Measurements from ENCODE around the gene WIPF2.
A peak's percentile ranks its signal among the peaks of the same experiment; 100 is the strongest.
"Not testable (repeated sequence)": the region's sequence is repeated elsewhere in the genome, so short reads cannot be mapped to it uniquely, and the experiment has no call there.

The WIPF2 gene

DNA sequence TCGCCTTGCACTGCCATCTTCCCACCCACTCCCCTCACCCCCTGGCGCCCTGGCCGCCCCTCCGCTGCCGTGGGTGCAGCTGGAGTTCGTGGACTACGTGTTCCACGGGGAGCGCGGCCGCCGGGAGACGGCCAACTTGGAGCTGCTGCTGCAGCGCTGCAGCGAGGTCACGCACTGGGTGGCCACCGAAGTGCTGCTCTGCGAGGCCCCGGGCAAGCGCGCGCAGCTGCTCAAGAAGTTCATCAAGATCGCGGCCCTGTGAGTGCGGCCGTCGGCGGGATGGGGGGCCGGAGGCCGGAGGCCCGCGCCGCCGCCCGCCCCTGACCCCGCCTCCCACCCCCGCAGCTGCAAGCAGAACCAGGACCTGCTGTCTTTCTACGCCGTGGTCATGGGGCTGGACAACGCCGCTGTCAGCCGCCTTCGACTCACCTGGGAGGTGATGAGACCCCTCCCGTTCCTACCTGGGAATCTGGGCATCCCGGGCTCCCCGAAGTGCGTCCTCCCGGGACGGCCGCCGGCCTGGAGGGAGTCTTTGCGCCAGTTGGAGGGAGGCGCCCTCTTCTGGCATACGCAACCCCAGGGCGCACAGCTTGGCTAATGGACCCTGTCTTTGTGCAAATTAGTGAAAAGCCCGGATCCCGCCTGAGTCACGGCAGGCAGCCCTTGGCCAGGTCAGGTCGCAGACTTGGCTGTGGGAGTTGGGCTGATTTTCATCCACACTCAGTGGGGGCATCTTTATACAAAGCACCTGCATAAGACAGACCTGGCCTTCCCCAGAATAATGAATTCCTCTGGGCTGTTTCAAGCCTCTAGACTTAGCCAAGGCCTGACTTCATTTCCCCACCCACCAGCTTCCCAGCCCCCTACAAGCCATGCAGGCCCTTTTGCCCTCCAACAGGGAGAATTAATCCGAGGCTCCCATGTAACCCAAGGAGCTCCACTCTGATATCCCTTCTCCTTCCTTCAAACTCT is 27.6 kb upstream of the WIPF2 start:
- peak; percentile 40 for DNase-seq (ENCODE audit: low spot score)
- peak; percentile 5 for FAIRE-seq

DNA sequence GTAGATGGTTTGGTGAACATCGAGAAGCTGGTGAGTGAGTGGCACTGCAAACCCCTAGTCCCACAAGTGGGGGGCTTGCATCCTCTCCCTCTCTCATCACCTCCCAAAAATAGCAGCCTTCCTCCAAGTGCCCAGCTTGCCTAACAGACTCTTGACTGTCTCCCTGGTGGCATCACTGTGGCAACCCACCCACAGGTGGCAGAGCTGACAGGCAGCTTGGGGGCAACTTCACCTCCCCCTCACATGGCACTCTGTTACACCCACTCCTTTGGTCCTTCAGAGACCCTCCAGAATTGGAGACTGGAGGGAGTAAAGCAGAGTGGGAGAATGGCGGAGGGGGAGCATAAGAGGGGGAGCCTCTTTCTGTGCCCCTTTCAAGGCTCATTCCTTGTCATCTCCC is 26.1 kb upstream of the WIPF2 start:
- no peak for FAIRE-seq
- no peak for DNase-seq (ENCODE audit: low spot score)

DNA sequence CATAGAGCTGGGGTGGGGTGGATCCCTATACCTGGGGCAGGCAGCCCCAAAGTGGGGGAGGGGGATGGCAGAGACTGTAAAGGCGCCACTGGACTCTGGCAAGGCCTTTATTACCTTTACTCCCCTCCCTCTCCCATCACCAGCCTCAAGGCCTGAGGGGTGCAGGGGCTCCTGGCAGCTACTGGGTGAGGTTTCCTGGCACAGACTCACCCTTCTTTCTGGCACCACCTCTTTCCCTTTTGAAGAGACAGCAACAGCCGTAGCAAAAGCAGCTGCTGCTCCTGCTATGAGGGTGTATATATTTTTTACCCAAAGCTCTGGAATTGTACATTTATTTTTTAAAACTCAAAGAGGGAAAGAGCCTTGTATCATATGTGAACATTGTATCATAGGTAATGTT is 24.3 kb upstream of the WIPF2 start:
- DNase-seq (ENCODE audit: low spot score), result no peak
- no peak for FAIRE-seq

DNA sequence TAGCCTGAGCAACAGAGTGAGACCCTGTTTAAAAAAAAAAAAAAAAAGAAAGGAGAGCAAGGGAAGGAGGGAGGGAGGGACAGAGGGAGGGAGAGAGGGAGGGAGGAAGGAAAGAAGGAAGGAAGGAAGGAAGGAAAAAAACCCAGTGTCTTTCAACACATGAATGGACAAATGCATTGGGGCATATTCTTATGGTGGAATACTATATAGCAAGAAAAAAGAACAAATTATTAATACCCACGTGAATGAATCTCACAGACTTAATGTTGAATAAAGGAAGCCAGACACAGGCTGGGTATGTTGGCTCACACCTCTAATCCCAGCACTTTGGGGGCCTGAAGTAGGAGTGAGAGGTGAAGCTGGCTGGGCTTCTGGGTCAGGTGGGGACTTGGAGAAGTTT is 21.6 kb upstream of the WIPF2 start:
- FAIRE-seq (no peak), DNase-seq (ENCODE audit: low spot score) (no peak)

DNA sequence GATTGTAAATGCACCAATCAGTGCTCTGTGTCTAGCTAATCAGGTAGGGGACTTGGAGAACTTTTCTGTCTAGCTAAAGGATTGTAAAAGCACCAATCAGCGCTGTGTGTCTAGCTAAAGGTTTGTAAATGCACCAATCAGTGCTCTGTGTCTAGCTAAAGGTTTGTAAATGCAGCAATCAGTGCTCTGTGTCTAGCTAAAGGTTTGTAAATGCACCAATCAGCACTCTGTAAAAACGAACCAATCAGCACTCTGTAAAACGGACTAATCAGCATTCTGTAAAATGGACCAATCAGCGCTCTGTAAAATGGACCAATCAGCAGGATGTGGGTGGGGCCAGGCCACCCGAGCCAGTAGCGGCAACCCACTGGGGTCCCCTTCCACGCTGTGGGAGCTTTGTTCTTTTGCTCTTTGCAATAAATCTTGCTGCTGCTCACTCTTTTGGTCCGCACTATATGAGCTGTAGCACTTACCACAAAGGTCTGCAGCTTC is 21.1 kb upstream of the WIPF2 start:
- not testable (repeated sequence) for DNase-seq (ENCODE audit: low spot score); FAIRE-seq

DNA sequence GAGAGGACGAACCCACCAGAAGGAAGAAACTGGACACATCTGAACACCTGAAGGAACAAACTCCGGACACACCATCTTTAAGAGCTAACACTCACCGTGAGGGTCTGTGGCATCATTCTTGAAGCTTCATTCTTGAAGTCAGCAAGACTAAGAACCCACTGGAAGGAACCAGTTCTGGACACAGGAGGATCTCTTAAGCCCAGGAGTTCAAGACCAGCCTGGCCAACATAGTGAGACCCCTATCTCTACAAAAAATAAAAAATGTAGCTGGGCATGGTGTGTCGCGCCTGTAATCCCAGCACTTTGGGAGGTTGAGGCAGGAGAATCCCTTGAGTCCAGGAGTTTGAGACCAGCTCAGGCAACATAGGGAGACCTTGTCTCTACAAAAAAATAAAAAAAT is 20.5 kb upstream of the WIPF2 start:
- FAIRE-seq, result no peak

DNA sequence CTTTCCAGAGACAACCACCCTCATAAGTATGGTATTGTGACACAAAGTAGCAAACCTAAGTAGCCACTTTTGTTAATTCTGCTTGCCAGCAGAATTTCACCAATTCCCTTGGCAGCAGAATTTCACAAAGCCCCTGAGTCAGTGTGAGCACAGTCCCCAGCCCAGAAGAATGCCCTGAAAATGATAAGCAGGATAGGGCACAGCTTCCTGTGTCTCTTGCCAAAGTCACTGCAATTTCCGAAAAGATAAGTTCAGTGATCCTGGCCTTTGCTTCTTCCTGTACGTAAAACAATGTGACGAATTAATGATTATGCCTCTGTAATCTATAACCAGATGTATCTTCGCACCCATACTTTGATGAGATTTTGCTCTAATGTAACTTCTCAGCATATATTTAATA is 16.0 kb upstream of the WIPF2 start:
- no peak for FAIRE-seq
- DNase-seq (ENCODE audit: low spot score), result no peak

More for the DNA sequence above, 20.5 kb upstream of the WIPF2 start:
- DNase-seq (ENCODE audit: low spot score), result no peak

DNA sequence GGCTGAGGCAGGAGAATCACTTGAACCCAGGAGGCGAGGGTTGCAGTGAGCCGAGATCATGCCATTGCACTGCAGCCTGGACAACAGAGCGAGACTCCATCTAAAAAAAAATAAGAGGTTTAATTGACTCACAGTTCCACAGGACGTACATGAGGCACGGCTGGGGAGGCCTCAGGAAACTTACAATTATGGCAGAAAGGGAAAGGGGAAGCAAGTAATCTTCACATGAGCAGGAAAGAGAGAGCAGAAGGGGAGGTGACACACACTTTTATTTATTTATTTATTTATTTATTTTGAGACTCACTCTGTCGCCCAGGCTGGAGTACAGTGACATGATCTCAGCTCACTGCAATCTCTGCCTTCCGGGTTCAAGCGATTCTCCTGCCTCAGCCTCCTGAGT is 12.9 kb upstream of the WIPF2 start:
- DNase-seq (ENCODE audit: low spot score), result not testable (repeated sequence)

DNA sequence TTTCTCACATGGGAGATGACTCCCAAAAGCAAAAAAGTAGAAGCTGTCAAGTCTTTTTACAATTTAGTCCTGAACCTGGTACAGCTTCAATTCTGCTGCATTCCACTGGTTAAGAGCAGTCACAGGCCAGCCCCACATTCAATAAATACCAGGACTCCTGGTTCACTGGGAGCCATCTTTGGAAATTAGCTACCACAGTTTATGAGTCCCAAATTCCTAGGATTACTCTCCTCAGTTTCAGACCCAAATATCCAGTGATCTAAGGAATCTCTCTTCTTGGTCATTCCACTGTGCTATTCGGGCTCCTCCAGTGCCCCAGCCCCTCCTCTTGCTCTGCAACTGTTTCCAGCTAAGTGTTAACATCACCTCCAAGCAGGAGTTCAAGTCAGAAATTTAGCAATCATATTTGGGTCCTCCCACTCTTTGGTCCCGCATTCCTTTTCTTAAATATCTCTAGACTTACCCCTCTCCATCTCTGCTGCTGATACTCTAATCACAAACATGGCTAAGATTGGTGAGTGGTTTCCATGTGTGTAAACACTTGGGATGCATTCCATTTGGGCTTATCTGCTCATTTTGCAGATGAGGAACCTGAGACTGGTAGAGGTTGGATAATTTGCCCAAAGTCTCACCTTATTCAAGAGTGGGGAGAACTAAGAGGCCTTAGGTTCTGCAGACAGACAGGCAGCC is 9.6 kb upstream of the WIPF2 start:
- FAIRE-seq (no peak), DNase-seq (ENCODE audit: low spot score) (no peak)

More for the DNA sequence above, 12.9 kb upstream of the WIPF2 start:
- FAIRE-seq, result not testable (repeated sequence)

DNA sequence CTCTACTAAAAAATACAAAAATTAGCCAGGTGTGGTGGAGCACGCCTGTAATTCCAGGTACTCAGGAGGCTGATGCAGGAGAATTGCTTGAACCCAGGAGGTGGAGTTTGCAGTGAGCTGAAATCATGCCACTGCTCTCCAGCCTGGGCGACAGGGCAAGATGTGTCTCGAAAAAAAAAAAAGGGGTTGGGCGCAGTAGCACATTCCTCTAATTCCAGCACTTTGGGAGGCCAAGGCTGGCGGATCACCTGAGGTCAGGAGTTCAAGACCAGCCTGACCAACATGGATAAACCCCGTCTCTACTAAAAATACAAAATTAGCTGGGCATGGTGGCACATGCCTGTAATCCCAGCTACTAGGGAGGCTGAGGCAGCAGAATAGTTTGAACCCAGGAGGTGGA is 5.2 kb upstream of the WIPF2 start:
- not testable (repeated sequence) for FAIRE-seq; DNase-seq (ENCODE audit: low spot score)

DNA sequence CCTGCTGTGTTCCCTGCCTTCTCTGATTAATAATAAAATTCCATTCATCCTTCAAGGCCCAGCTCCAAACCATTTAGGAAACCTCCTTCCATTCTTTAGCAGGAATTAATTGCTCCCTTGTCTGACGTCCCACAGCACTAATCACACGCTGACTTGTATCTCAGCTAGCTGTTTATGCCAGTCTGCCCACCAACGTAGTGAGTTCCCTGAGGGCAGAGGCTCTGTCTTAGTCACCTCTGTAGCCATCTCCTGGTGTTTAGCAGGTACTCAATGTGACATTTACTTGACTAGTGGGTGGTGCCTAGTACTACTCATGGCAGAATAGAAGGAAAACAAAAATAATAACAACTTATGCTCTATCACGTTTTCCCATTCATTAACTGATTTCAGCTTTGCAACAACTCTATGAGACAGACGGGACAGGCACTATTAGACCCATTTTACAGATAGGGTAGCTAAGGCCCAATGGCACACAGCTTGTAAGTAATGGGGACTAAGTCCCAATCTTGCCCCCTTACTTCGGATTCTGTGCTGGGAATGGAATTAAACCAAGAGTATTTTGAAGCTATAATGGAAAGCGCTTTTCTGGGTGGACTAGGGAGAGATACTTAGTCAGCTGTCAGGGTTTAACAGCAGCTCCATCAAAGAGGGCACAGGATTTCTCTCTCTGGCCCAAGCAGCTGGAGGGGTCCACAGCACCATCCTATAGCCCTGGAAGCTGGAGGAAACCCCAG is 931 bp upstream of the WIPF2 start:
- no peak for FAIRE-seq
- DNase-seq (ENCODE audit: low spot score), result no peak

DNA sequence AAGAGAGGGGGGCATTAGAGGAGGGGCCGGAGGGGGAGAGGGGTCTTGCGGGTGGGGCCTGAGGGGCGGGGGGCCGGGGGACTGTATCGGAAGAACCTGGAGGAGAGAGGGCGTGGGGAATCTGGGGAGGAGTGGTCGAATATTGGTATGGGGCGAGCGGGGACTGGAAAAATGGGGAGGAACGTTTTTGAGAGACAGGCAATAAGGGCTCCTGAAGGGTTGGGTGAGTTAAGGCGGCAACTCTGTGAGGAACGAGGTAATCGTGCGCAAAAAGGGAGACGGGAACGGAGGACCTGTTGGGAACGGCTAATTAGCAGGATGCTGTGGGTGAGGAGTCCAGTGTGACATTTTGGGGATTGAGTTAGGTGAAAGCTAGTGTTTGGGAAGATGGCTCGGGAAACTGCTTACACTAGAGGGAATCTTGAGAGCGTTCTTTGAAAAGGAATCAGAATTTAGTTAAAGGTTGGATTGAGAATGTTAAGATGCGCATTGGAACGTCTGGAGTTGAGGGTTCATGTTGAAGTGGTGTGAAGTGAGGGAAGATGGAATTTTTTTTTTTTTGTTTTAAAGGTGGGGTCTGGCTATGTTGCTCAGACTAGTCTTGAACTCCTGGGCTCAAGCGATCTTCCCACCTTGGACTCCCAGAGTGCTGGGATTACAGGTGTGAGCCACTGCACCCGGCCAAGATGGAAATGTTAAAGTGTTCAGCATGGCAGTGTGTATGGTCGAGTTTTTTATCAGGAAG is 662 bp downstream of the WIPF2 start:
- FAIRE-seq (no peak), DNase-seq (ENCODE audit: low spot score) (peak; percentile 15)

DNA sequence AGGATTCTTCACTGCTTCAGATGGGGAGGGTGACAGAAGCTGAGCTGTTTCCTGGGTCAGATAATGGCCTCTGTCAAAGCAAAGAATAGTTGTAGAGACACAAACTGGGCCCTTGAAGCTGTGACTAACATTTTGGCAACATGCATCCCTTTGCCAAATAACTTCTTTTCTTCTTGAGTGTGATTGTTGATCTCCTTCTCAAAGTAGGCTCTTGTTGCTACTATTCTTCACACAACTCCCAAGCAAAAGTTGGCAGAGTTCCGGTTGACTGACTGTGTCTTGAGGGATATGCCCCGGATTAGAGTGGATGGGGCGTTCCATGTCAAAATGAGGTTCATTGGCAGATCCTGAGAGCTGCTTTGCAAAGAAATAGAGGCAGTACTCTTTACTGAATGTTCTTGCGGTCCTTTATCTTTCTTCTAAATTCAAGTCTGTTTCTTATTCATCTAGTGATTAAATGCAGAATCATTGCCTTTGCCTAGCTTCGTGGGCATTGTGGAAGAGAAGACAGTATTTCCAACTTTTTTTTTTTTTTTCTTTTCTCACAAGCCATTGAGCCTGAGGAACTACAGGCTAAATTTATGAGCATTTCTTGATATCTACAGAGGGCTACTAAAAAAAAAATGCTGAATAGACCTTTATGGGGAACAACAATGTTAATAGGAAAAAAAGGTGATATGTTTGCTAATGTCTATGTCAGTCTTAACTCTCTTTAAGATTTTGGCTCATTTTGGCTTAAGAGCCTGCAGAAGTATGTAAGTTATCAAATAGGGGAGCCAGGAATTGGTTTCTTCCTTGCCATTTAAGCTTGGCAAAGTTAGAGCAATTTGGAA is 5.8 kb downstream of the WIPF2 start:
- DNase-seq (ENCODE audit: low spot score) (no peak), FAIRE-seq (no peak)

DNA sequence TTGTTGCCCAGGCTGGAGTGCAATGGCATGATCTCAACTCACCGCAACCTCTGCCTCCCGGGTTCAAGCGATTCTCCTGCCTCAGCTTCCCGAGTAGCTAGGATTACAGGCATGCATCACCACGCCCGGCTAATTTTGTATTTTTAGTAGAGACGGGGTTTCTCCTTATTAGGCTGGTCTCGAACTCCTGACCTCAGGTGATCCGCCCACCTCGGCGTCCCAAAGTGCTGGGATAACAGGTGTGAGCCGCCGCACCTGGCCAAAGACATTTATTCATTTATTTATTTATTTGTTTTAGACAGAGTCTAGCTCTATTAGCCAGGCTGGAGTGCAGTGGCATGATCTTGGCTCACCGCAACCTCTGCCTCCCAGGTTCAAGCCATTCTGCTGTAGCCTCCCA is 10.0 kb downstream of the WIPF2 start:
- not testable (repeated sequence) for DNase-seq (ENCODE audit: low spot score); FAIRE-seq

DNA sequence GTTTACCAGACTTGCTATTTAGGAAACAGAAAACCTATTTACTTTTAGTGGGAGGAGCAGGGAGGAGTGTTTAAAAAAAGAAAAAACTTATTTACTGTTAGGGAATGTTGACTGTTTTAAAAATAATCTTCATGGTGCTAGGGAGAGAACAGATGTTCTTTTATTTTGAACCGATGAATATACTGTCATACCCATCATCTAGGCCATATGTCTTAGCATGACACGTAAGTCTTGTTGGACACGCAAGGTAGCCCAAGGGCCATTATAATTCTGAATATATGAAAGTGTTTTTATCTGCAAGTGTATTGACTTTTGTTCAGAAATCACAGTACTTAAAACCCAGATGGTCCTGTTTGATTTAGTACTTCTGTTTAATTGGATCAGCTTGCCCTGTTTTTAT is 11.6 kb downstream of the WIPF2 start:
- FAIRE-seq (no peak), DNase-seq (ENCODE audit: low spot score) (no peak)

DNA sequence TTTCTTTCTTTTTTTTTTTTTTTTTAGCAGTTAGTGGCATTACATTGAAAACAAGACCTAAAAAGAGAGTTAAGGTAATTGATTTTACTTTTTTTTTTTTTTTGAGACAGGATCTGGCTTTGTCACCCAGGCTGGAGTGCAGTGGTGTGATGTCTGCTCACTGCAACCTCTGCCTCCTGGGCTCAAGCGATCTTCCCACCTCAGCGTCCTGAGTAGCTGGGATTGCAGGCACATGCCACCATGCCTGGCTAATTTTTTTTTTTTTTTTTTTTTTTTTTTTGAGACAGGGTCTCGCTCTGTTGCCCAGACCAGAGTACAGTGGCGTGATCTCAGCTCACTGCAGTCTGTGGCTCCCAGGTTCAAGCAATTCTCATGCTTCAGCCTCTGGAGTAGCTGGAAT is 12.8 kb downstream of the WIPF2 start:
- not testable (repeated sequence) for FAIRE-seq; DNase-seq (ENCODE audit: low spot score)

DNA sequence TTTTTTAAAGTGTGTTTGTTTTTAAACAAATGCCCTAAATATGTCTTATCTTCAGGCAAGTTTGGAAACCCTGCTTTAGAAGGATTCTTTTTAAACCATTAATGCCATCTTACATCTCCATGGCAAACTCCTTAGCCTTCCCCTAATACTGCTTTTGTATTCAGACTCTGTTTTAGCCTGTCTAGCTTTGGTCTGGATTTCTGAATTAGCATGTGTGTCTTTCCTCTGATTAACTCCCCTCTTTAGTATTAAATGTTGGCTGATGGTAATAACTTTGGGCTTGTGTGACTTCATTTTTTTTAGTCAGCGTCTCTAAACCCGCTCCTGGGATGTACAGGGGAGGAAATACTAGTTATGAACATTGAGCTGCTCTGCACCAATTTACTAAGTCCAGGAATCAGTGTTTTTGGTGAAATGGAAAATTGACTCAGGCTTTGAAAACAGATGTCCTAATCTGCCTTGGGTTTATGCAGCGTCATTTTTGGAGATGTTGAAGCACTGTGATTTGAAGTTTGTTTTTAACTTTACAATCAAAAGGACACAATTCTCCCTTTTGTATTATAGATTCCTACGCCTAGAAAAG is 22.2 kb downstream of the WIPF2 start:
- DNase-seq (ENCODE audit: low spot score) (no peak), FAIRE-seq (no peak)

DNA sequence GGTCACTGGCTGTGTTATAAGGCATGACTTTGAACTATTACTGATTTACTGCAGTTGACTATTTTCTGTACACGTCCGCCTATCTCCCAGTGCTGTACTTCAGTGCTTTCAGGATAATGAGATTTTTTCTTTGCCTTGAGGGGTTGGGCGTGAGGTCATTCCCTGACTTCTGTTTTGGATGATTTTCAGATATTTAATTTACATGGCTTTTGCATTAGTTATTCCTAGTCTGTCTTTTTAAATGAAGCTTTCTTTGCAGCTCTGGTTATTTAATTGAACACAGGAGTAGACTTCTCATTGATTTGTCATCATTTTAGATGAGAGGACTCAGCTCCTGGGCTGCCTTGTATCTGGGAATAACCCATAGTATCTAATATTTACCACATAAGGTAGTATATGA is 23.7 kb downstream of the WIPF2 start:
- DNase-seq (ENCODE audit: low spot score) (no peak), FAIRE-seq (no peak)

DNA sequence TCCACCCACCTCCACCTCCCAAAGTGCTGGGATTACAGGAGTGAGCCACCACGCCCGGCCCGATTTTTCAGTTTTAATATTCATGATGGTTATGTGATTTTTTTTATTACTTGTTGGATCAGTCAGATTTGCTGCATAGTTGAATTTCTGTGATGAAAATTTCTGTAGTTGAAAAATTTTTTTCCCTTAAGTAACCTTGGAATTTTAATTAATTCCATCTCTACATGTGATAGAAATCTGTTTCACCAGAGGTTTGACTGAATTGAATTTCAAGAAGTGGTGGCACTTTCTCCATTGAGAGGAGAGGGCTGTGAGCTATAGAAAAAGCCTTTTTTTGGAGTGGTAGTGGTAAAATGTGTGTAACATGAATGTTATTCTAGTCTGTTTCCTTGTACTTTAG is 24.7 kb downstream of the WIPF2 start:
- FAIRE-seq (no peak), DNase-seq (ENCODE audit: low spot score) (no peak)

DNA sequence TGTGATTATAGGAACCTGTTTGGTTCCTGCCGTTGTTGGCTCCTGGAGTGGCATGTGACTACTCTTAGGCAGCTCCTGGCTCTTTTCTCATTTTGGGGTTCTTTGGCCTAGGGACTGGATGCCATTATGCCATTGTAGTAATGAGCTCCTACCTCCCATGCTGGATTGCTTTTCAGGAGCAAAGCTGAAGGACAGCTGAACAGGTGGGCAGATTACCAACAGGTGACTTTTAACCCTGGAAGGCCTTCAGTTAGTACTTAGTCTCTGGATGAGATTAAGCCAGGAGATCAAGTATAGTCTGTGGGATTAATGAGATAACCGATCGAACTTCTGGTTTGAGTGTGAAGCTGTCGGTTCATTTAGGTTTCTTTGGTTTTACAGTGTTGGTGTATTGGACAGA is 25.2 kb downstream of the WIPF2 start:
- DNase-seq (ENCODE audit: low spot score) (no peak), FAIRE-seq (no peak)
